Measurements from ENCODE around the gene SH3RF3. TPM values are rescaled to one million over a fixed set of nuclear protein-coding genes. Genes with fewer than 3 reads are reported as not detected.

Gene SH3RF3
- total and polyA plus RNA-seq, 10 of the 15 experiments (the other 5 are each of a cell fraction or from before 2014, with no cell fraction given): 0.08 to 8.8 (median 2.3) TPM

- H3K4me3 ChIP-seq: no peak overlapping the region
- ChIA-PET POLR2A (no interaction called here), CTCF (no interaction called here), SMC1A (ENCODE audit: uncharacterized antibody, unreplicated experiment) (no interaction called here), RAD21 (ENCODE audit: unreplicated experiment) (no interaction called here)
- H3K9me3 ChIP-seq (replicated peaks; ENCODE audit: control insufficient read depth, insufficient read depth, low read length): no peaks in the 10 kb centered on the region
- H3K4me1 ChIP-seq (ENCODE audit: control insufficient read depth, insufficient read depth, low read length): no peaks in the 10 kb centered on the region
- no peak for DNase-seq (ENCODE audit: low read depth, low spot score)
- no peaks in the 10 kb centered on the region for H4K20me1 ChIP-seq (ENCODE audit: control insufficient read depth, insufficient read depth)
- in situ Hi-C loops (cut with MboI): no loop called here
- 47% methylated on average over 4 of the region's 4 CpGs for WGBS (ENCODE audit: insufficient coverage, insufficient replicate concordance, low lambda C conversion rate, missing lambda C conversion rate)
- no peak for ATAC-seq
- TF ChIP-seq ZNF622 (IDR thresholded peaks at IDR 0.05) (no peak), POLR2AphosphoS5 (IDR thresholded peaks at IDR 0.05; ENCODE audit: low read length) (no peak), MTA2 (IDR thresholded peaks at IDR 0.05; ENCODE audit: low read depth) (no peak), RFX5 (IDR thresholded peaks at IDR 0.05; ENCODE audit: low read depth, low read length) (no peak)
- H3K4me2 ChIP-seq (ENCODE audit: control insufficient read depth, insufficient read depth): no peak overlapping the region
- H3K79me2 ChIP-seq (ENCODE audit: control insufficient read depth, insufficient read depth, low read length): no peaks in the 10 kb centered on the region
- BruUV-seq (replicated peaks): no TSS peak
- intact Hi-C loops (cut with micrococcal nuclease; ENCODE audit: unreplicated experiment): no loop called here
- no peaks in the 10 kb centered on the region for H3K36me3 ChIP-seq (ENCODE audit: control insufficient read depth in 2 of 2, insufficient read depth in 2 of 2, low read length in 1 of 2)
- peaks cover 0 to 3% of the 10 kb centered on the region in 2 experiments; a peak in 2 of 4 replicates for H3K27me3 ChIP-seq (replicated peaks in 1 of 2; ENCODE audit: control insufficient read depth in 2 of 2, insufficient read depth in 2 of 2, low read length in 1 of 2)
- H3K27ac ChIP-seq (ENCODE audit: control insufficient read depth, insufficient read depth): no peak overlapping the region
- no peak for FAIRE-seq
- H2AFZ ChIP-seq (ENCODE audit: control insufficient read depth, low read depth, low read length): no peak overlapping the region
- no peak overlapping the region for H3K9ac ChIP-seq (ENCODE audit: control insufficient read depth, insufficient read depth, low read length)
Observed at GRCh38 chr2:109117780-109118179, 11.2 kb upstream of the SH3RF3 start.

DNA sequence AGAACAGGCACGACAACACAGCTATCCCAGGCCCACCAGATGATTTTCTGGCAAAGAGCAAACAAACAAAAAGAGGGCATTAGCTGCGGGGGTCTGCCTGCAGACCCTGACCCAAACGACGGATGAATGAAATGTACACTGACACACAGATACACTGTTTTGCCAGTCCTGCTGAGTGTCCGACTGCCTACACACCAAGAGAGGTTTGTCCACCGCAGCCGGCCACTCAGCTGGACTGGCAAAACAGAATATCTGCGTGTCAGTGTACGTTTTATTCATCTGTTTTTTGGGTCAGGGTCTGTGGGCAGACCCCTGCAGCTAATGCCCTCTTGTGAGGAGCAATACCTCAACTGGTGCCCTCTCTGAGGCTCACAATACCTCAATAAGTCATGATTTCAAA lies 10.7 kb upstream of the SH3RF3 start:
- H3K9ac ChIP-seq (ENCODE audit: control insufficient read depth, insufficient read depth, low read length): no peak overlapping the region
- ChIA-PET SMC1A (ENCODE audit: uncharacterized antibody, unreplicated experiment) (interaction anchor here (1.2 kb wide), 2 partner anchors 9 to 58 kb away, joined by 3 read pairs; no protein-coding TSS in a partner anchor), CTCF (interaction anchor here (1.1 to 1.4 kb wide), 2 partner anchors 10 to 392 kb away, joined by 4 to 6 read pairs; partner anchors contain the start of gene SH3RF3), RAD21 (ENCODE audit: unreplicated experiment) (no interaction called here), POLR2A (no interaction called here)
- no peak overlapping the region for H3K27ac ChIP-seq (ENCODE audit: control insufficient read depth, insufficient read depth)
- H4K20me1 ChIP-seq (ENCODE audit: control insufficient read depth, insufficient read depth): no peaks in the 10 kb centered on the region
- no peaks in the 10 kb centered on the region for H3K36me3 ChIP-seq (ENCODE audit: control insufficient read depth in 2 of 2, insufficient read depth in 2 of 2, low read length in 1 of 2)
- H2AFZ ChIP-seq (ENCODE audit: control insufficient read depth, low read depth, low read length): no peak overlapping the region
- intact Hi-C loops (cut with micrococcal nuclease; ENCODE audit: unreplicated experiment): no loop called here
- TF ChIP-seq, protein P1, sequence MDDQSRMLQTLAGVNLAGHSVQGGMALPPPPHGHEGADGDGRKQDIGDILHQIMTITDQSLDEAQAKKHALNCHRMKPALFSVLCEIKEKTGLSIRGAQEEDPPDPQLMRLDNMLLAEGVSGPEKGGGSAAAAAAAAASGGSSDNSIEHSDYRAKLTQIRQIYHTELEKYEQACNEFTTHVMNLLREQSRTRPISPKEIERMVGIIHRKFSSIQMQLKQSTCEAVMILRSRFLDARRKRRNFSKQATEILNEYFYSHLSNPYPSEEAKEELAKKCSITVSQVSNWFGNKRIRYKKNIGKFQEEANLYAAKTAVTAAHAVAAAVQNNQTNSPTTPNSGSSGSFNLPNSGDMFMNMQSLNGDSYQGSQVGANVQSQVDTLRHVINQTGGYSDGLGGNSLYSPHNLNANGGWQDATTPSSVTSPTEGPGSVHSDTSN (IDR thresholded peaks at IDR 0.05; ENCODE audit: insufficient replicate concordance, low read depth, low read length): no peak
- no peak for TF ChIP-seq GABPA (IDR thresholded peaks at IDR 0.05; ENCODE audit: low read depth)
- H3K27me3 ChIP-seq (replicated peaks in 1 of 2; ENCODE audit: control insufficient read depth in 2 of 2, insufficient read depth in 2 of 2, low read length in 1 of 2): peaks cover 0 to 3% of the 10 kb centered on the region in 2 experiments; a peak in 2 of 4 replicates
- H3K4me1 ChIP-seq (ENCODE audit: control insufficient read depth, insufficient read depth, low read length): no peaks in the 10 kb centered on the region
- no peak overlapping the region for H3K4me2 ChIP-seq (ENCODE audit: control insufficient read depth, insufficient read depth)
- no peaks in the 10 kb centered on the region for H3K79me2 ChIP-seq (ENCODE audit: control insufficient read depth, insufficient read depth, low read length)
- in situ Hi-C loops (cut with MboI): no loop called here
- no peak overlapping the region for H3K4me3 ChIP-seq
- WGBS (ENCODE audit: insufficient coverage, insufficient replicate concordance, low lambda C conversion rate, missing lambda C conversion rate): 59% methylated on average over 9 of the region's 9 CpGs
- DNase-seq (ENCODE audit: low read depth, low spot score) (no peak), ATAC-seq (no peak), FAIRE-seq (no peak)
- H3K9me3 ChIP-seq (replicated peaks; ENCODE audit: control insufficient read depth, insufficient read depth, low read length): no peaks in the 10 kb centered on the region
- no TSS peak for BruUV-seq (replicated peaks)

Data from GM12878 (cell line).